SKM-1 treated with dmso at 0.1 percent for 144 hours (cell line): ENCODE results near the gene GCNT2.
"Not testable (repeated sequence)": the region's sequence is repeated elsewhere in the genome, so short reads cannot be mapped to it uniquely, and the experiment has no call there.

Experiments used
- DNase-seq: peaks from one replicate; lab custom pipeline; 2025; ENCODE audit not compliant: unreplicated experiment; lab: John Stamatoyannopoulos, UW

The GCNT2 gene

DNA sequence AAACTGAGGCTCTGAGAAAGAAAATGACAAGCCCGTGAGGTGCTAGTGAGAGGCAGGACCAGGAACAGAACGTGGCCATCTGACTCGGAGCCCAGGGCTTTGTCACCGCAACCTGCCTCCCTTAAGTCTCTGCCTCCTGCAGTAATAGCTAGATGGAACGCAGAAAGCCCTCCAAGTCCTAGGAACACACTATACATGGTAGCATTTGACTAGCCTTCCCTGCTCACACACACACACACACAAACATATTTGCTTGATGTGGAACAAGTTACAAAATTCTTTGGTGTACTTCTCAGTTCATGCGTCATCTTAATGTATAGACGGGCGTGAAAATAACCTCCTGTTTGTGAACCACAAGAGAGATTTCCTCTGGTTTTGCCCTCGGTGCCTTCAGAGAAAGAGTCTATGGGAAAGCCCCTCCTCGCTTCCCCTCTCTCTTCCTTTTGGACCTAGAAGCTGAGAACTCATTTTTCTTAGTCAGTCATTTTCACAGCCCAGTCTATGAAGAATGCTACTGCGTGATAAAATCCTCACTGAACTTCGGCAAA is 134.4 kb downstream of the GCNT2 start:
- no peak for DNase-seq

DNA sequence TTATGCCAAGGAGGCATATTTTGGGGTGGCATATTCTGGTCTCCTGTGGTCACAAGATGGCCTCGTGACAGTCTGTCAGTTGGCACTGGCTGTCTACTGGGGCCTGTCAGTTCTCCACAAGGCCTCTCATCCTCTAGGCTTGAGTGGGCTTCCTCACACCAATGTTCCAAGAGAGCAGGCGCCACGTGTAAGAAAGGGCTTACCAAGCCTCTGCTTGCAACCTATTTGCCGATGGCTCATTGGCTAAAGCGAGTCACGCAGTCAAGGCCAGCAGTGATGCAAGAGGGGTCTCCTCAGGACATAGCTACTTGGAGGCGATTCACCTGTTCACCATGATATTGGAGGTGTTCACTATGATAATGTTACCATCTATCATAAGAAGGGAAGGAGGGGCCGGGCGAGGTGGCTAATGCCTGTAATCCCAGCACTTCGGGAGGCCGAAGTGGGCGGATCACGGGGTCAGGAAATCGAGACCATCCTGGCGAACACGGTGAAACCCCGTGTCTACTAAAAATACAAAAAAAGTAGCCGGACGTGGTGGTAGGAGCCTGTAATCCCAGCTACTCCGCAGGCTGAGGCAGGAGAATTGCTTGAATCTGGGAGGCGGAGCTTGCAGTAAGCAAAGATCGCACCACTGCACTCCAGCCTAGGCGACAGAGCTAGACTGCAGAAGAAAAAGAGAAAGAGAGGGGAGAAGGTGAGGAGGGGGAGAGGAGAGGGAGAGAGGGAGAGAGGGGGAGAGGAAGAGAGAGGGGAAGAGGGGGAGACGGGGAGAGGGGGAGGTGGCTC is 138.0 kb downstream of the GCNT2 start:
- no peak for DNase-seq

DNA sequence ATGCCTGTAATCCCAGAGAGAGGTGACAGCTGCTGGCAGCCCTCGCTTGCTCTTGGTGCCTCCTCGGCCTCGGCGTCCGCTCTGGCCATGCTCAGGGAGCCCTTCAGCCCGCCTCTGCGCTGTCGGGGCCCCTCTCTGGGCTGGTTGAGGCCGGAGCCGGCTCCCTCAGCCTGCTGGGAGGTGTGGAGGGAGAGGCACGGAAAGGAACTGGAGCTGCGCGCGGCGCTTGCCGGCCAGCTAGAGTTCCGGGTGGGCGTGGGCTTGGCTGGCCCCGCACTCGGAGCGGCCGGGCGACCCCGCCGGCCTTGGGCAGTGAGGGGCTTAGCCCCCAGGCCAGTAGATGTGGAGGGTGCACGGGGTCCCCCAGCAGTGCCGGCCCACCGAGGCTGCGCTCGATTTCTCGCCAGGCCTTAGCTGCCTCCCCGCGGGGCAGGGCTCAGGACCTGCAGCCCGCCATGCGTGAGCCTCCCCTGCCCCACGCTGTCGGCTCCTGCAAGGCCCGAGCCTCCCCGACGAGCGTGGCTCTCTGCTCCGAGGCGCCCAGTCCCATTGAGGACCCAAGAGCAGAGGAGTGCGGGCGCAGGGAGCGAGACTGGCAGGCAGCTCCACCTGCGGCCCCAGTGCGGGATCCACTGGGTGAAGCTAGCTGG is 138.7 kb downstream of the GCNT2 start:
- no peak for DNase-seq

DNA sequence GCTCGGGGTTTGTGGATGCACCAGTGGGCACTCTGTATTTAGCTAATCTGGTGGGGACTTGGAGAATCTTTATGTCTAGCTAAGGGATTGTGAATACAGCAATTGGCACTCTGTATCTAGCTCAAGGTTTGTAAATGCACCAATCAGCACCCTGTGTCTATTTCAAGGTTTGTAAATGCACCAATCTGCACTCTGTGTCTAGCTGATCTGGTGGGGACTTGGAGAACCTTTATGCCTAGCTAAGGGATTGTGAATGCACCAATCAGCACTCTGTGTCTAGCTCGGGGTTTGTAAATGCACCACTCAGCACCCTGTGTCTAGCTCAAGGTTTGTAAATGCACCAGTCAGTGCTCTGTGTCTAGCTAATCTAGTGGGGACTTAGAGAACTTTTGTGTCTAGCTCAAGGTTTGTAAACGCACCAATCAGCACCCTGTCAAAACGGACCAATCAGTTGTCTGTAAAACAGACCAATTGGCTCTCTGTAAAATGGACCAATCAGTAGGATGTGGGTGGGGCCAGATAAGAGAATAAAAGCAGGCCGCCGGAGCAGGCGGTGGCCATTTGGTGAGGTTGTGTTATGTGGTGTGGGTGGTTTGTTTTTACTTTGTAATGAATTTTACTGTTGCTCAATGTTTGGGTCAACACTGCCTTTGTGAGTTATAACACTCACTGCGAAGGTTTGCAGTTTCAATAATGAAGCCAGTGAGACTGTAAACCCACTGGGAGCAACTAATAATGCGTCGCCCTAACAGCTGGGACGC is 139.5 kb downstream of the GCNT2 start:
- DNase-seq: not testable (repeated sequence)

DNA sequence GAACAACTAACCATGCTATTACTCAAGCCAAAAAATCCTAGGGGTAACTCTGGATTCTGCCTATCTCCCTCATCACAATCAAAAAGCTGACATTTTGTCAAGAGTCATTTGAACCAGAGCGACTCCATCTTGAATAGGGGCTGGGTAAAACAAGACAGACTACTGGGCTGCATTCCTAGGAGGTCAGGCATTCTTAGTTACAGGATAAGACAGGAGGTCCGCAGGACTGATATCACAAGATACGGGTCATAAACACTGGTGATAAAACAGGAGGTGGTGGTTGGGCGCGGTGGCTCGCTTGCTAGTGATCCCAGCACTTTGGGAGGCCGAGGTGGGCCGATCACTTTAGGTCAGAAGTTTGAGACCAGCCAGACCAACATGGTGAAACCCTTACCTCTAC is 141.1 kb downstream of the GCNT2 start:
- DNase-seq: no peak

GRCh38 chr6:10662742-10663141 is 141.6 kb downstream of the GCNT2 start:
- DNase-seq: no peak

- DNase-seq: not testable (repeated sequence)
These were observed 144.4 kb downstream of the GCNT2 start for GRCh38 chr6:10665595-10665994.

GRCh38 chr6:10668126-10668917 is 147.2 kb downstream of the GCNT2 start:
- no peak for DNase-seq

DNA sequence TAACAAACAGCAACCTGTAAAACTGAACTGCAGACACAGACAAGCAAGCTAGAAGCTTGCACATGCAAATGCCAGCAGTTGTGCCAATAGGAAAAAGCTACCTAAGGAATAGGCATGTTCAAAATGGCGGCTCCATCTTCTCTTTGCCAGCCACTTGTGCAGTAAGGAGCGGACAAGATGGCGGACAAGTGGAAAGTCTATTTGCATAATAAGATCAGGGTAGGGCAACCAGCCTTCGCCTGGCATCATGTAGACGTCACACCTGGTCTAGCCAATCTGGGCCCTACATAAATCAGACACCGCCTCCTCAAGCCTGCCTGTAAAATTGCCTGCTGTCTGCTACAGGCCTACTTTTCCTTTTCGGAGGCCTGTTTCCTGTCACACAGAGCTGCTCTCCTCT is 155.3 kb downstream of the GCNT2 start:
- no peak for DNase-seq

DNA sequence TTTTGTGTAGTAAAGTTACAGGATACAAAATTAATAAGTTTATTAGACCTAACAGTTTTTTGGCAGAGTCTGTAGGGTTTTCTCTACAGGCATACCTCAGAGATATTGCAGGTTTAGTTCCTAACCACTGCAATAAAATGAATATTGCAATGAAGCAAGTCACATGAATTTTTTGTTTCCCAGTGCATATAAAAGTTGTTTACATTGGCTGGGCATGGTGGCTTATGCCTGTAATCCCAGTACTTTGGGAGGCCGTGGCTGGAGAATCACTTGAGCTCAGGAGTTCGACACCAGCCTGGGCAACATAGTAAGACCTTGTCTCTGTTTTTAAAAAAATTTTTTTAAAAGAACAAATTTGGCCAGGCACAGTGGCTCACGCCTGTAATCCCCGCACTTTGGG is 157.3 kb downstream of the GCNT2 start:
- no peak for DNase-seq
